GM21825 (cell line): ENCODE measurements around the gene DCLK1.

Experiments
- ATAC-seq: cut with Tn5 transposase; IDR thresholded peaks from one replicate; pipeline ENCODE4 v1.9.1; 2021; ENCODE audit warnings: mild to moderate bottlenecking, moderate library complexity; ENCODE audit not compliant: unreplicated experiment

DCLK1 gene

GRCh38 chr13:35765941-35766340 lies 365.2 kb downstream of the DCLK1 start:
- ATAC-seq, result no peak

GRCh38 chr13:35765366-35765765 lies 365.8 kb downstream of the DCLK1 start:
- no peak for ATAC-seq

GRCh38 chr13:35764326-35765015 lies 366.7 kb downstream of the DCLK1 start:
- ATAC-seq, result no peak

- ATAC-seq, result no peak
Measured at GRCh38 chr13:35763782-35764123, 367.4 kb downstream of the DCLK1 start.

GRCh38 chr13:35763060-35763781 lies 368.0 kb downstream of the DCLK1 start:
- no peak for ATAC-seq

- ATAC-seq, result no peak
Measured at GRCh38 chr13:35761440-35762252, 369.5 kb downstream of the DCLK1 start.

GRCh38 chr13:35760735-35761281 lies 370.4 kb downstream of the DCLK1 start:
- ATAC-seq, result no peak

GRCh38 chr13:35747594-35747993 lies 383.6 kb downstream of the DCLK1 start:
- no peak for ATAC-seq

GRCh38 chr13:35744566-35745178 lies 386.5 kb downstream of the DCLK1 start:
- no peak for ATAC-seq

GRCh38 chr13:35744144-35744543 lies 387.0 kb downstream of the DCLK1 start:
- ATAC-seq, result no peak

GRCh38 chr13:35743165-35743564 lies 388.0 kb downstream of the DCLK1 start:
- ATAC-seq, result no peak

- ATAC-seq, result no peak
Measured at GRCh38 chr13:35741657-35742056, 389.5 kb downstream of the DCLK1 start.

- no peak for ATAC-seq
Measured at GRCh38 chr13:35736876-35737275, 394.3 kb downstream of the DCLK1 start.

GRCh38 chr13:35733827-35734226 lies 397.4 kb downstream of the DCLK1 start:
- no peak for ATAC-seq

GRCh38 chr13:35732565-35732964 lies 398.6 kb downstream of the DCLK1 start:
- no peak for ATAC-seq

GRCh38 chr13:35731471-35731870 lies 399.7 kb downstream of the DCLK1 start:
- ATAC-seq, result no peak

GRCh38 chr13:35729926-35730627 lies 401.1 kb downstream of the DCLK1 start:
- ATAC-seq, result peak; percentile 85

GRCh38 chr13:35727881-35728280 lies 403.3 kb downstream of the DCLK1 start:
- no peak for ATAC-seq

- ATAC-seq, result no peak
Measured at GRCh38 chr13:35724446-35724845, 406.7 kb downstream of the DCLK1 start.

GRCh38 chr13:35723821-35724220 lies 407.4 kb downstream of the DCLK1 start:
- no peak for ATAC-seq
